GM12891 (cell line): ENCODE data around the gene ECSCR.

Source experiments
- DNase-seq: peaks from one replicate; pipeline ENCODE4 v3.0.0; 2011; ENCODE audit warnings: low spot score; ENCODE audit not compliant: insufficient read length
- FAIRE-seq: peaks from 2 replicates; lab custom pipeline; 2011; peaks lifted over from hg19 to GRCh38; lab: Jason Lieb, UNC
- PAX5 ChIP-seq: IDR thresholded peaks from 2 replicates; pipeline ENCODE4 v1.6.1; 2011; ENCODE audit warnings: low read length, moderate library complexity, mild to moderate bottlenecking; ENCODE audit not compliant: insufficient read depth, severe bottlenecking
- POLR2A ChIP-seq: IDR thresholded peaks from 2 replicates; pipeline ENCODE4 v1.6.1; 2011; ENCODE audit warnings: low read depth, low read length, control low read depth
- POLR2AphosphoS5 ChIP-seq: IDR thresholded peaks from 2 replicates; pipeline ENCODE4 v1.6.1; 2011; ENCODE audit warnings: low read depth, low read length, control low read depth
- POU2F2 ChIP-seq: IDR thresholded peaks from 2 replicates; pipeline ENCODE4 v1.6.1; 2011; ENCODE audit warnings: low read depth, mild to moderate bottlenecking, control low read depth, low read length, moderate library complexity
- SPI1 ChIP-seq: IDR thresholded peaks from 2 replicates; pipeline ENCODE4 v1.6.1; 2011; ENCODE audit warnings: low read depth, low read length, control low read depth
- TAF1 ChIP-seq: IDR thresholded peaks from 2 replicates; pipeline ENCODE4 v1.6.1; 2011; ENCODE audit warnings: low read depth, low read length, control low read depth

ECSCR gene

GRCh38 chr5:139457653-139458306, 4.8 kb downstream of the ECSCR start:
- FAIRE-seq: no peak
- DNase-seq: no peak
- no peak for TF ChIP-seq POU2F2
- TF ChIP-seq POLR2AphosphoS5: no peak
- no peak for TF ChIP-seq POLR2A
- no peak for TF ChIP-seq PAX5
- no peak for TF ChIP-seq SPI1
- no peak for TF ChIP-seq TAF1

- no peak for FAIRE-seq
- DNase-seq: no peak
- no peak for TF ChIP-seq PAX5
- no peak for TF ChIP-seq POLR2AphosphoS5
- no peak for TF ChIP-seq POU2F2
- no peak for TF ChIP-seq POLR2A
- no peak for TF ChIP-seq TAF1
- no peak for TF ChIP-seq SPI1
These were observed 5.3 kb downstream of the ECSCR start for GRCh38 chr5:139457241-139457640.

GRCh38 chr5:139456776-139457175, 5.8 kb downstream of the ECSCR start:
- FAIRE-seq: no peak
- TF ChIP-seq TAF1 (no peak), POLR2A (no peak), SPI1 (no peak), POU2F2 (no peak)

GRCh38 chr5:139454568-139455290, 7.8 kb downstream of the ECSCR start:
- TF ChIP-seq TAF1 (no peak), POU2F2 (no peak), POLR2AphosphoS5 (no peak), POLR2A (no peak), PAX5 (no peak), SPI1 (no peak)
- DNase-seq (no peak), FAIRE-seq (no peak)

More at GRCh38 chr5:139456776-139457175, 5.8 kb downstream of the ECSCR start:
- no peak for DNase-seq

- no peak for TF ChIP-seq TAF1
- TF ChIP-seq POU2F2: no peak
- TF ChIP-seq SPI1: no peak
- no peak for TF ChIP-seq POLR2A
- TF ChIP-seq POLR2AphosphoS5: no peak
- TF ChIP-seq PAX5: no peak
- FAIRE-seq: no peak
- no peak for DNase-seq
These were observed 8.6 kb downstream of the ECSCR start for GRCh38 chr5:139453683-139454567.

- TF ChIP-seq PAX5 (no peak), POU2F2 (no peak), SPI1 (no peak), TAF1 (no peak), POLR2AphosphoS5 (no peak), POLR2A (no peak)
- FAIRE-seq (no peak), DNase-seq (no peak)
These were observed 10.5 kb downstream of the ECSCR start for GRCh38 chr5:139451878-139452660.

GRCh38 chr5:139451176-139451575, 11.4 kb downstream of the ECSCR start:
- peak; percentile 78 for FAIRE-seq
- TF ChIP-seq POU2F2 (no peak), SPI1 (no peak)
- no peak for DNase-seq

GRCh38 chr5:139446956-139447779, 15.4 kb downstream of the ECSCR start:
- DNase-seq: no peak
- no peak for TF ChIP-seq SPI1
- TF ChIP-seq TAF1: no peak
- no peak for TF ChIP-seq POLR2A
- TF ChIP-seq POLR2AphosphoS5: no peak
- TF ChIP-seq POU2F2: no peak
- TF ChIP-seq PAX5: peak; percentile 41
- no peak for FAIRE-seq
